C4-2B (cell line): Measurements from ENCODE around the gene JAZF1.

Experiments used
- ZFX ChIP-seq: fragments of 450-650 bp; IDR thresholded peaks from 2 replicates; pipeline ENCODE4 v1.6.1; 2017
- TF ChIP-seq, protein P1 (sequence below): fragments of 450-650 bp; conservative IDR thresholded peaks from 2 replicates; pipeline ENCODE4 v1.5.1; 2017; ENCODE audit warnings: mild to moderate bottlenecking

DNA sequence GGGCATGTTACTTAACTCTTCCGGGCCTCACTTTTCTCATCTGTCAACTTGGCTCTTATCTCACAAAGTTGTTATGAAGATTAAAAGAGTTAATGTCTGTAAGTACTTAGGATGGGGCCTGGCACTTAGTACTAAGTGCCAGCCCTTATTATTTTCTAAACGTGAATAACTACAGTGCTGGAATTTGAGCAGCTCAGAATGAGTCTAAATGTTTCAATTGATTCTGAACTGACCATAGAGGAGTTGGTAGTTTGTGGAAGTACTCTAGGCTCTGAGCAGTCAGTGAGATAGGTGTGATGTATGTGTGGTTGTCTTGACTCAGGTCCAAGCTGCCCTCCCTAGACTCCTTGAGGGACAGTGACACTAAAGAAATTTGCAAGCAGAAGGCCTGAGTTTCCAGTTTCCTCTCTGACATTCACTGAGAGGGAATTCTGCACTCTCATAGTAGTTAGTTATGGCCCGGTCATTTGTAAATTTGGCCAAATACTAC is 18.5 kb upstream of the JAZF1 start:
- TF ChIP-seq, protein P1, sequence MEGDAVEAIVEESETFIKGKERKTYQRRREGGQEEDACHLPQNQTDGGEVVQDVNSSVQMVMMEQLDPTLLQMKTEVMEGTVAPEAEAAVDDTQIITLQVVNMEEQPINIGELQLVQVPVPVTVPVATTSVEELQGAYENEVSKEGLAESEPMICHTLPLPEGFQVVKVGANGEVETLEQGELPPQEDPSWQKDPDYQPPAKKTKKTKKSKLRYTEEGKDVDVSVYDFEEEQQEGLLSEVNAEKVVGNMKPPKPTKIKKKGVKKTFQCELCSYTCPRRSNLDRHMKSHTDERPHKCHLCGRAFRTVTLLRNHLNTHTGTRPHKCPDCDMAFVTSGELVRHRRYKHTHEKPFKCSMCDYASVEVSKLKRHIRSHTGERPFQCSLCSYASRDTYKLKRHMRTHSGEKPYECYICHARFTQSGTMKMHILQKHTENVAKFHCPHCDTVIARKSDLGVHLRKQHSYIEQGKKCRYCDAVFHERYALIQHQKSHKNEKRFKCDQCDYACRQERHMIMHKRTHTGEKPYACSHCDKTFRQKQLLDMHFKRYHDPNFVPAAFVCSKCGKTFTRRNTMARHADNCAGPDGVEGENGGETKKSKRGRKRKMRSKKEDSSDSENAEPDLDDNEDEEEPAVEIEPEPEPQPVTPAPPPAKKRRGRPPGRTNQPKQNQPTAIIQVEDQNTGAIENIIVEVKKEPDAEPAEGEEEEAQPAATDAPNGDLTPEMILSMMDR: no peak
- TF ChIP-seq ZFX: no peak
